NAMALWA (cell line): ENCODE measurements around the gene NDUFB2.
"Not testable (repeated sequence)": the region's sequence is repeated elsewhere in the genome, so short reads cannot be mapped to it uniquely, and the experiment has no call there.

Source experiments
- DNase-seq: peaks from one replicate; pipeline ENCODE4 v3.0.0-alpha.2; 2015; ENCODE audit warnings: low spot score

The NDUFB2 gene

GRCh38 chr7:140672382-140673062 lies 24.0 kb upstream of the NDUFB2 start, which contains the start of gene ADCK2:
TSS of gene ADCK2 (plus strand) at chr7:140672945. CDS start at chr7:140673331, 386 bp downstream.
- peak; percentile 84 for DNase-seq

DNA sequence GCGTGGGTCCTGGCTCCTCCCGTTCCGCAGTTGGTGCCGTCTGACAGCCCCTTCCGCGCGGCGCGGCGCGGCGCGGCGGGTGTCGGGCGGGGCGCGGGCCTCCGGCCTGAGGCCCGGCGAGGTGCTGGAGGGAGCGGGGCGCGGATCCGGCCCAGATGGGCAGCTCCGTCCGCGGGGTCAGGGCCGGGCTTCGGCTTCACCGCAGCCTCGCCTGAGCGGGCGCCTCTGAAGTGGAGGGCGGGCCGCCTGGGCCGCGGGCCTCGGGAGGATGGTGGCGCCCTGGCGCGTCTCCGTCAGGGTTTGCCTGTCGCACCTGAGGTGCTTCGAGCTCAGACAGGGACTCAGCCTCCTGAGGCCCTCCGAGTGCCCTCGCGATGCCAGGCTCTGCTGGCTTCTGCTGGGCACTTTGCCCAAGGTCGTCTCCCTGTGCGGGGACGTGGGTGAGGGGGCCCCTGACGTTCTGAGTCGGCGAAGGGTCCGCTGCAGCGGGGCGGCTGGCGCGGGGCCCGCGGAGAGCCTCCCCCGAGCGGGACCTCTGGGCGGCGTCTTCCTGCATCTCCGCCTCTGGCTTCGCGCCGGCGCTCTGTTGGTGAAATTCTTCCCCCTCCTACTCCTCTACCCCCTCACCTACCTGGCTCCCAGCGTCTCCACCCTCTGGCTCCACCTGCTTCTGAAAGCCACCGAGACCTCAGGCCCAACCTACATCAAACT lies 23.3 kb upstream of the NDUFB2 start:
- DNase-seq = peak; percentile 70

GRCh38 chr7:140673774-140674155 lies 22.7 kb upstream of the NDUFB2 start:
- DNase-seq = no peak

- DNase-seq = peak; percentile 81
These were observed 22.1 kb upstream of the NDUFB2 start for GRCh38 chr7:140674356-140674800.

- DNase-seq = peak; percentile 60
These were observed 21.4 kb upstream of the NDUFB2 start for GRCh38 chr7:140674899-140675701.

DNA sequence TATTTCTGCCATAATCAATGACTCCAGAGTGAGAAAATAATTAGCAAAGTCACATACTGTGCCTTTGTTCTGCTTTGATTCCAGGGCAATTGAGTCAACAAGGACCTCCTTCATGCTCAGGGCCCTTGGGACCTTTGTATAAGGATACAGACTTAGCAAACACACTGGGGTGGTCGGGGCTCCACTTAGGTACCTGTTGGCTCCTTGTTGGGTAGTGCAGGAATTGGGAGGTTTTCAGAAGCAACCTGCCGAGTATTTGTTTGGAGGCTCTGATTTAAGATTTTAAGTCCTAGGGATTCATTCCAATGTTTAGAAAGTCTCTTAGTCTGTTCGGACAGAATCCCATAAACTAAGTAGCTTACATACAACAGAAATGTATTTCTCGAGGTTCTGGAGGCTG lies 20.8 kb upstream of the NDUFB2 start:
- DNase-seq = no peak

DNA sequence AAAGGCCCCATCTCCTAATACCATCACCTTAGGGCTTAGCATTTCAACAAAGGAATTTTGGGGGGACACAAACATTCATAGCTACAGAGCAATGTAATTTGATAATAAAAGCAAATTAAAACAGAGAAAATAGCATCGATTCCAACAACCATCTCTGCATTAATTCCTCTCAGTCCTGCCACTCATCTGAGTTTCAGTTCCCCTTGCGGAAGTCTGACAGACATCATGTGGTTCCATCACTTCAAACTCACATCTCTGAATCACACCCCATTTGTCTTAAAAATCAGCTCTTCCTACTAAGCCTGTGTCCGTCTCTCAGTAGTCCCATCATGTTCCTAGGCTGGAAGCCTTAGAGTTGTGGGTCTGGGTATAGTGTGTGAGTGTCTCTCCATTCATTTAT lies 20.2 kb upstream of the NDUFB2 start:
- DNase-seq = peak; percentile 90

GRCh38 chr7:140676956-140677355 lies 19.6 kb upstream of the NDUFB2 start:
- not testable (repeated sequence) for DNase-seq

GRCh38 chr7:140677496-140677895 lies 19.0 kb upstream of the NDUFB2 start:
- peak; percentile 53 for DNase-seq

DNA sequence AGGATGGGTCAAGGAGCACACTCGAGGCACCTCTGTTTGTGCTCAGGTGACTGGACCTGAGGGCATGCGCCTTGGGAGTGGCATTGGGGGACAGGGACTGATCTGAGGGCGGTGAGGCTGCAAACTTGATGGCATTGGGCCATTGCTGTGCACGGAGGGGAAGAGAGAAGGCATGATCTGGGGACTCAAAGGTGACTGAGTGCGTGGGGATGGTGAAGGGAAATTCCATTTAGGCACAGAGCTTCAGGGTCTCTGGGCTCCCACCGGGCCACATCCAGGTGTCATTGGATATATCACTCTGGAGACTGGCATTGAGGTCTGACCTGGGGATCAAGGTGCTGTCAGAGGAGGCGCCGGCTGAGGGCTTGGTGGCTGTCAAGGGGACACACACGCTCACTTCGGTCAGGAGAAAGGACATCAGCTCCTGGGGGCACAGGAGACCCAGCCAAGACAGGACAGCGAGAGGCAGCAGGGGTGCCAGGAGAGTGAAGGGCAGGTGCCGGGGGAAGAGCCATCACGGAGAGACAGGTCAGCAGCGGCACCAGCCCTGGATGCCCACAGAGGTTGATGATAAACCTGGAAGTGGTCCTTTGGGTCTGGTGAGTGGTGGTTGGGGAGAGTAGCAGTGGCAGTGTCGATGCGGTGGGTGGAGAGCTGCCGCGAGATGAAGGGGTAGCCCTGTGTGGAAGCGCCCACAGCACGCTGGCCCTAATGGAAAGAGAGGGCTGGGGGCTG lies 18.3 kb upstream of the NDUFB2 start:
- no peak for DNase-seq

- DNase-seq = no peak
These were observed 17.7 kb upstream of the NDUFB2 start for GRCh38 chr7:140678816-140679130.

- no peak for DNase-seq
These were observed 17.3 kb upstream of the NDUFB2 start for GRCh38 chr7:140679186-140679585.

- no peak for DNase-seq
These were observed 15.6 kb upstream of the NDUFB2 start for GRCh38 chr7:140680886-140681285.

GRCh38 chr7:140681766-140682165 lies 14.7 kb upstream of the NDUFB2 start:
- DNase-seq = no peak

DNA sequence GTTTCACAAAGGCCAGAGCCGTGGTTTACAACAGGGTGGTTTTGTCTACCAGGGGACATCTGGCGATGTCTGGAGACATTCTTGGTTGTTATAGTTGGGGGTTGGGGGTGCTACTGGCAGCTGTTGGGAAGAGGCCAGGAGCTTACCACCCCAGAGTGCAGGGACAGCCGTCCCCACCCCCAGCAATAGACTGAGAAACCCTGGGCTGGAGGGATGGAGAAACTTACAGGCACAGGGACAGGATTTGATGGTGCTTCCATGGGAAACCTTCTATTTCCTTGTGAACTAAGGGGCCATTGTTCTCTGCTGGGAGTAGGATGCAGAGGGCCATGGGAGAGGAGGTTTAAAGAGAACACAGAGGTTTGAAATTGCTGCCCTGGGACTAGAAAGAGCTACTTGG lies 12.9 kb upstream of the NDUFB2 start:
- DNase-seq = no peak

GRCh38 chr7:140684066-140684950 lies 12.2 kb upstream of the NDUFB2 start:
- no peak for DNase-seq

DNA sequence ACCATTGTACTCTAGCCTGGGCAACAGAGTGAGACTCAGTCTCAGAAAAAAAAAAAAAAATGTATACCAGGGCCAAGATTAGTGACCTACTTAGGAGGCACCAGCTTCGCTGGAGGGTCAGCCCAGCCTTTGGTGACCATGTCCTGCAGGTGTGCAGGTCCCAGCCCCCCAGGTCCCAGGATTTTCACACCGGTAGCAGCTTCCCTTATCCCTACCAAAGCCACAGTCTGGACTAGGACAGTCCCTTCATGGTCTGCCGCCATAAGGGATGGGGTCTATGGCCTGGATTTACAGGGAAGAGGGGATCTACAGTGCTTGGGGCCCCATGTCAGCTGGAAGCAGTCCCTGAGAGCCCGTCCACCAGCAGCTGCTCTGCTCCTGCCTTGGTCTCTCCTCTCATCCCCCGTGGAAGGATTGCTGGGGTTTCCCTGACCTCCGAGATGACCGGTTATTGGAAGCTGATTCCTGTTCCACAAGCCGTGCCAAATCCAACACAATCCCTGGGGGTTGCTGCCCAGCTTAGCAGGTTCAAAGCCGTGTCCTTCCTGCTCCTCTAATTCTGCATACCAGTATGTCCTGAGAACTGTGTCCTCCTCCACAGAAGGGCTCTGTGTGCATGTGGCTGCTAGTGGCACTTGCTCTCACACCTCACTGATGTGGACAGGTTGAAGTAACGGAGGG lies 11.0 kb upstream of the NDUFB2 start:
- no peak for DNase-seq

GRCh38 chr7:140686921-140687320 lies 9.6 kb upstream of the NDUFB2 start:
- no peak for DNase-seq

DNA sequence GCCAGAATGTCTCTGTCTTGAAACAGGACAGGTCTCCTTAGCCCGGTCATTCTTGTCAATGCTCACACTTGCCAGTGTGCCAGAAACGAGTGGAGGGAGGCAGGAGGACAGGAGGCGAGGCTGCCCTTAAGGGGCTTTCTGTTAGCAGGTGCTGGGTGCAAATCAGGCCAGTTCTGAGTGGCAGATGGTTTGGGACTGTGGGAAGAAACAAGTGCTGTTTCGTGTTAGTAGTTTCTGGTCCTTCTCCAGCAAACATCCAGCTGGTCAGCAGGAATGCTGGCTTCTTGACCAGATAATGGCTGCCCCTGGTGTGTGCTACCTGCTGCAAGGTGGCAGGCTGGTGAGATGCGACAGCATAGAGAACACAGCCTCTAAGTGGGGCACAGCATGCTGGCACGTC lies 8.2 kb upstream of the NDUFB2 start:
- DNase-seq = no peak
